H1 (cell line): ENCODE results near the gene SYNDIG1. TPM values are rescaled to one million over a fixed set of nuclear protein-coding genes. Genes with fewer than 3 reads are reported as not detected.

ENCODE experiments used
- CTCF ChIA-PET: fragments of 300-600 bp; sonication (Branson Sonifier 250); formaldehyde crosslinking; loops from one replicate; lab custom pipeline; 2021; ENCODE audit not compliant: partially characterized antibody; lab: Charles Lee
- POLR2A ChIA-PET: fragments of 300-600 bp; sonication (Branson Sonifier 250); formaldehyde crosslinking; loops from one replicate; lab custom pipeline; 2021; ENCODE audit warnings: inconsistent platforms; ENCODE audit not compliant: partially characterized antibody; lab: Charles Lee
- DNase-seq, 2 experiments: peaks; one replicate each; pipeline versions ENCODE4 v3.0.0 to v3.0.0-alpha.2; 2010 to 2022; ENCODE audit warnings: low spot score in 2 of 2, low read depth in 1 of 2, mixed read lengths in 1 of 2
- FAIRE-seq: peaks from 2 replicates; lab custom pipeline; 2011; peaks lifted over from hg19 to GRCh38; lab: Jason Lieb, UNC
- H2AFZ ChIP-seq: 2 replicates; pipeline ENCODE4 v1.8.1; 2012; ENCODE audit warnings: low read length, inconsistent platforms
- H2AK5ac ChIP-seq: 2 replicates; pipeline ENCODE4 v1.6.1; 2013; ENCODE audit warnings: low read depth, low read length
- H2BK120ac ChIP-seq: replicated peaks from 2 replicates; pipeline ENCODE3; 2013; ENCODE audit warnings: low read depth, low read length, inconsistent platforms
- H2BK12ac ChIP-seq: 2 replicates; pipeline ENCODE4 v1.6.1; 2013; ENCODE audit warnings: low read depth, low read length
- H2BK15ac ChIP-seq: 2 replicates; pipeline ENCODE4 v1.6.1; 2013; ENCODE audit warnings: low read length
- H2BK20ac ChIP-seq: 2 replicates; pipeline ENCODE4 v1.6.1; 2013; ENCODE audit warnings: low read length
- H2BK5ac ChIP-seq: 2 replicates; pipeline ENCODE4 v1.6.1; 2013; ENCODE audit warnings: low read depth, low read length
- H3K14ac ChIP-seq: 2 replicates; pipeline ENCODE4 v1.6.1; 2013; ENCODE audit warnings: inconsistent platforms; ENCODE audit not compliant: insufficient read length
- H3K18ac ChIP-seq: 2 replicates; pipeline ENCODE4 v1.6.1; 2013; ENCODE audit warnings: low read length; ENCODE audit errors: extremely low read depth
- H3K23ac ChIP-seq: 2 replicates; pipeline ENCODE4 v1.6.1; 2013; ENCODE audit warnings: inconsistent platforms; ENCODE audit not compliant: insufficient read length
- H3K23me2 ChIP-seq: 2 replicates; pipeline ENCODE4 v1.6.1; 2013; ENCODE audit warnings: low read depth, low read length
- H3K27ac ChIP-seq: 2 replicates; pipeline ENCODE4 v1.6.1; 2011; ENCODE audit warnings: low read depth, low read length, inconsistent platforms
- H3K27me3 ChIP-seq, 4 experiments: replicated peaks in 1 of 4; 1 replicate in 1 of 4; 2 replicates in 3 of 4; pipeline versions ENCODE4 v1.6.1 to v1.8.1; 2011 to 2013; ENCODE audit warnings: low read length in 3 of 4, mild to moderate bottlenecking in 3 of 4, inconsistent platforms in 2 of 4, mixed read lengths in 2 of 4, moderate library complexity in 1 of 4; ENCODE audit not compliant: control insufficient read depth in 3 of 4, insufficient read depth in 3 of 4; ENCODE audit errors: extremely low read depth in 1 of 4
- H3K36me3 ChIP-seq, 4 experiments: 2 replicates each; pipeline versions ENCODE4 v1.6.1 to v1.8.1; 2011 to 2013; ENCODE audit warnings: mild to moderate bottlenecking in 4 of 4, low read length in 3 of 4, moderate library complexity in 2 of 4, control low read depth in 1 of 4, inconsistent platforms in 1 of 4; ENCODE audit not compliant: insufficient read depth in 4 of 4, control insufficient read depth in 2 of 4
- H3K4ac ChIP-seq: replicated peaks from 2 replicates; pipeline ENCODE3; 2013; ENCODE audit warnings: low read length, low read depth, mixed read lengths, inconsistent platforms; ENCODE audit not compliant: insufficient read length
- H3K4me1 ChIP-seq, 4 experiments: replicated peaks in 1 of 4; 1 replicate in 1 of 4; 2 replicates in 3 of 4; pipeline versions ENCODE4 v1.6.1 to v1.8.1; 2011 to 2013; ENCODE audit warnings: low read length in 3 of 4, inconsistent platforms in 2 of 4, mixed read lengths in 1 of 4; ENCODE audit not compliant: insufficient read depth in 4 of 4, control insufficient read depth in 3 of 4
- H3K4me2 ChIP-seq, 2 experiments: 2 replicates each; pipeline versions ENCODE4 v1.6.1 to v1.8.1; 2011 to 2013; ENCODE audit warnings: low read depth in 2 of 2, low read length in 2 of 2, control low read depth in 1 of 2, inconsistent platforms in 1 of 2, mild to moderate bottlenecking in 1 of 2; ENCODE audit not compliant: insufficient read depth in 1 of 2
- H3K4me3 ChIP-seq, 4 experiments: fragments of 200-600, 300-600 bp in 1 of 4; sonication (generic), shearing (Covaris generic), sonication (Bioruptor Twin) in 1 of 4; 2 replicates each; pipeline versions ENCODE4 v1.5.1 to v1.8.1; 2011 to 2016; ENCODE audit warnings: low read length in 4 of 4, low read depth in 3 of 4, control low read depth in 2 of 4, inconsistent platforms in 2 of 4, mild to moderate bottlenecking in 2 of 4, mixed read lengths in 1 of 4, moderate library complexity in 1 of 4; ENCODE audit not compliant: insufficient read depth in 2 of 4; ENCODE audit errors: extremely low read depth in 1 of 4
- H3K56ac ChIP-seq: replicated peaks from 2 replicates; pipeline ENCODE3; 2013; ENCODE audit warnings: low read depth, mild to moderate bottlenecking, mixed read lengths, low read length, inconsistent platforms; ENCODE audit not compliant: insufficient read length
- H3K79me1 ChIP-seq: 2 replicates; pipeline ENCODE4 v1.6.1; 2013; ENCODE audit warnings: low read depth, low read length, control low read depth
- H3K79me2 ChIP-seq, 2 experiments: 2 replicates each; pipeline versions ENCODE4 v1.6.1 to v1.8.1; 2012 to 2013; ENCODE audit warnings: low read length in 2 of 2, mild to moderate bottlenecking in 2 of 2, inconsistent platforms in 1 of 2; ENCODE audit not compliant: insufficient read depth in 2 of 2, control insufficient read depth in 1 of 2
- H3K9ac ChIP-seq, 4 experiments: replicated peaks in 1 of 4; 1 replicate in 1 of 4; 2 replicates in 3 of 4; pipeline versions ENCODE4 v1.6.1 to v1.8.1; 2011 to 2013; ENCODE audit warnings: low read depth in 3 of 4, low read length in 3 of 4, control low read depth in 2 of 4, mild to moderate bottlenecking in 2 of 4, moderate library complexity in 2 of 4, inconsistent platforms in 1 of 4; ENCODE audit errors: extremely low read depth in 1 of 4
- H3K9me3 ChIP-seq, 2 experiments: 2 replicates each; pipeline versions ENCODE4 v1.6.1 to v1.8.1; 2012 to 2013; ENCODE audit warnings: mild to moderate bottlenecking in 2 of 2, moderate library complexity in 2 of 2, control low read depth in 1 of 2, inconsistent platforms in 1 of 2, low read depth in 1 of 2, low read length in 1 of 2, mixed read lengths in 1 of 2; ENCODE audit not compliant: insufficient read depth in 2 of 2
- H4K20me1 ChIP-seq, 2 experiments: replicated peaks in 1 of 2; 2 replicates each; pipeline versions ENCODE3 to v1.8.1; 2011 to 2013; ENCODE audit warnings: inconsistent platforms in 2 of 2, low read length in 2 of 2, mild to moderate bottlenecking in 1 of 2; ENCODE audit not compliant: insufficient read depth in 2 of 2, control insufficient read depth in 1 of 2
- H4K5ac ChIP-seq: 2 replicates; pipeline ENCODE4 v1.6.1; 2013; ENCODE audit warnings: low read length, low read depth, mixed read lengths, inconsistent platforms; ENCODE audit not compliant: insufficient read length
- H4K8ac ChIP-seq: 2 replicates; pipeline ENCODE4 v1.8.0; 2013; ENCODE audit warnings: mild to moderate bottlenecking, moderate library complexity, low read length, inconsistent platforms; ENCODE audit not compliant: insufficient read depth; ENCODE audit errors: extremely low read depth
- H4K91ac ChIP-seq: replicated peaks from 2 replicates; pipeline ENCODE3; 2013; ENCODE audit warnings: low read length, mixed read lengths, inconsistent platforms; ENCODE audit not compliant: insufficient read length
- WGBS, 2 experiments: shearing (Covaris generic) in 1 of 2; methylation state at CpG; one replicate each; pipeline versions ENCODE4 v1.1.6 to v1.1.7; 2013 to 2015; ENCODE audit warnings: low lambda C conversion rate in 2 of 2, mixed read lengths in 2 of 2, inconsistent platforms in 1 of 2, low coverage in 1 of 2, missing lambda C conversion rate in 1 of 2; ENCODE audit not compliant: insufficient replicate concordance in 2 of 2, insufficient coverage in 1 of 2, insufficient read length in 1 of 2; ENCODE audit errors: extremely low coverage in 1 of 2, missing lambda C conversion rate in 1 of 2; 5-methylcytosine and 5-hydroxymethylcytosine counted together
- polyA plus RNA-seq, 7 experiments: library from polyadenylated mRNA; depleted of rRNA in 3 of 7; stranded (reverse) in 5 of 7; unstranded in 2 of 7; fragments of >200 nt in 5 of 7; fragments of 200-250 nt in 2 of 7; gene quantifications; 1 replicate in 5 of 7; 2 replicates in 1 of 7; 4 replicates in 1 of 7; pipeline versions ENCODE4 v1.2.1 to v1.2.3, GENCODE V29; 2011 to 2013; ENCODE audit warnings: missing spikeins in 2 of 7, mixed read lengths in 2 of 7
- total RNA-seq: library from RNA; stranded (reverse); fragmentation: NEBNext Ultra II Directional; extraction: Animal tissue kit (Norgen Biotek cat#: 25700); gene quantifications from 2 replicates; pipeline ENCODE4 v1.2.1, GENCODE V29; 2021

The SYNDIG1 gene
- total and polyA plus RNA-seq, 2 of the 8 experiments (the other 6 are each of a cell fraction or from before 2014, with no cell fraction given): 6.5 to 7.8 TPM

GRCh38 chr20:24528583-24529368 is 59.3 kb downstream of the SYNDIG1 start:
- Histone ChIP-seq H3K23ac (no peak overlapping the region), H3K4me2 (no peak overlapping the region), H4K20me1 (peaks cover 0 to 3% of the 10 kb centered on the region in 2 experiments), H3K9me3 (no peaks in the 10 kb centered on the region; a peak in 1 of 4 replicates), H3K36me3 (no peaks in the 10 kb centered on the region), H3K9ac (no peak overlapping the region), H3K79me1 (no peaks in the 10 kb centered on the region), H3K27ac (no peak overlapping the region), H3K4ac (no peak overlapping the region), H4K91ac (no peak overlapping the region), H3K4me1 (no peaks in the 10 kb centered on the region; a peak in 2 of 7 replicates), H2BK20ac (no peak overlapping the region), H2AK5ac (no peak overlapping the region), H2BK120ac (no peak overlapping the region), H3K14ac (no peak overlapping the region), H3K4me3 (no peak overlapping the region), H2AFZ (no peak overlapping the region), H3K23me2 (no peaks in the 10 kb centered on the region), H3K56ac (no peak overlapping the region), H4K8ac (no peak overlapping the region), H3K79me2 (peaks cover 0 to 17% of the 10 kb centered on the region in 2 experiments; a peak in 3 of 4 replicates), H2BK15ac (no peak overlapping the region), H3K27me3 (no peaks in the 10 kb centered on the region), H2BK5ac (no peak overlapping the region), H4K5ac (no peak overlapping the region), H2BK12ac (no peak overlapping the region), H3K18ac (no peak overlapping the region)
- FAIRE-seq (no peak), DNase-seq (no peak)
- ChIA-PET CTCF (no interaction called here), POLR2A (no interaction called here)
- 93% methylated on average over 3 of the region's 3 CpGs; no CpG with 5 or more reads in 1 of the 2 experiments for WGBS, 2 experiments
